K562 (cell line): ENCODE measurements around the gene GPSM3. TPM values are rescaled to one million over a fixed set of nuclear protein-coding genes. Genes with fewer than 3 reads are reported as not detected.

Experiments
- E2F3 ChIP-seq: fragments of 250-450 bp; sonication (Bioruptor Pico); IDR thresholded peaks from 2 replicates; pipeline ENCODE4 v1.4.0; 2020; ENCODE audit warnings: mild to moderate bottlenecking
- ESRRA ChIP-seq: fragments of 450-650 bp; IDR thresholded peaks from 2 replicates; pipeline ENCODE4 v1.6.1; 2014; ENCODE audit warnings: low read depth, mild to moderate bottlenecking, moderate library complexity, borderline replicate concordance
- KLF1 ChIP-seq: fragments of 450-650 bp; IDR thresholded peaks from 2 replicates; pipeline ENCODE4 v1.6.1; 2016; ENCODE audit warnings: missing genetic modification characterization, missing compliant biosample characterization
- XRCC5 ChIP-seq: fragments of 200-400 bp; formaldehyde crosslinking; IDR thresholded peaks from 2 replicates; pipeline ENCODE4 v1.6.1; 2017; ENCODE audit warnings: low read depth, mild to moderate bottlenecking, low read length
- YY1 ChIP-seq, 3 experiments: IDR thresholded peaks; 2 replicates each; pipeline ENCODE4 v1.6.1; 2011; ENCODE audit warnings: low read length in 2 of 3, mild to moderate bottlenecking in 2 of 3, moderate library complexity in 2 of 3, borderline replicate concordance in 1 of 3, control low read depth in 1 of 3, low read depth in 1 of 3; ENCODE audit not compliant: insufficient read depth in 3 of 3, insufficient replicate concordance in 2 of 3, control insufficient read depth in 1 of 3, insufficient read length in 1 of 3; ENCODE audit errors: extremely low read depth in 1 of 3
- polyA plus RNA-seq, 8 experiments: library from polyadenylated mRNA; depleted of rRNA in 4 of 8; stranded (reverse) in 5 of 8; unstranded in 3 of 8; fragments of >200 nt; fragmentation: Nextera tagmentation in 2 of 8; fragmentation: Illumina TruSeq in 1 of 8; extraction: Ambion mirVana in 2 of 8; extraction: Trizol in 1 of 8; gene quantifications; 2 replicates each; pipeline versions ENCODE4 v1.2.1 to v1.2.3, GENCODE V29; 2011 to 2014; ENCODE audit warnings: inconsistent platforms in 1 of 8, missing spikeins in 1 of 8
- total RNA-seq, 7 experiments: library from RNA; depleted of rRNA in 6 of 7; stranded (reverse); fragments of >200 nt in 6 of 7; fragmentation: Illumina TruSeq in 2 of 7; extraction: Trizol in 2 of 7; gene quantifications; 2 replicates each; pipeline versions ENCODE4 v1.2.1 to v1.2.3, GENCODE V29; 2011 to 2021; ENCODE audit warnings: low replicate concordance in 1 of 7
- TF ChIP-seq, protein P1 (sequence below): fragments of 250-450 bp; sonication (Bioruptor Pico); IDR thresholded peaks from 2 replicates; pipeline ENCODE4 v1.4.0; 2020
- TF ChIP-seq, protein P2 (sequence below), 2 experiments: fragments of 450-650 bp; conservative IDR thresholded peaks; 2 replicates each; pipeline ENCODE4 v1.6.1; 2017; ENCODE audit warnings: mild to moderate bottlenecking in 2 of 2, moderate library complexity in 2 of 2

GPSM3 gene
- total and polyA plus RNA-seq, 9 of the 15 experiments (the other 6 are each of a cell fraction or from before 2014, with no cell fraction given), result 5.3 to 42.6 (median 24.4) TPM

DNA sequence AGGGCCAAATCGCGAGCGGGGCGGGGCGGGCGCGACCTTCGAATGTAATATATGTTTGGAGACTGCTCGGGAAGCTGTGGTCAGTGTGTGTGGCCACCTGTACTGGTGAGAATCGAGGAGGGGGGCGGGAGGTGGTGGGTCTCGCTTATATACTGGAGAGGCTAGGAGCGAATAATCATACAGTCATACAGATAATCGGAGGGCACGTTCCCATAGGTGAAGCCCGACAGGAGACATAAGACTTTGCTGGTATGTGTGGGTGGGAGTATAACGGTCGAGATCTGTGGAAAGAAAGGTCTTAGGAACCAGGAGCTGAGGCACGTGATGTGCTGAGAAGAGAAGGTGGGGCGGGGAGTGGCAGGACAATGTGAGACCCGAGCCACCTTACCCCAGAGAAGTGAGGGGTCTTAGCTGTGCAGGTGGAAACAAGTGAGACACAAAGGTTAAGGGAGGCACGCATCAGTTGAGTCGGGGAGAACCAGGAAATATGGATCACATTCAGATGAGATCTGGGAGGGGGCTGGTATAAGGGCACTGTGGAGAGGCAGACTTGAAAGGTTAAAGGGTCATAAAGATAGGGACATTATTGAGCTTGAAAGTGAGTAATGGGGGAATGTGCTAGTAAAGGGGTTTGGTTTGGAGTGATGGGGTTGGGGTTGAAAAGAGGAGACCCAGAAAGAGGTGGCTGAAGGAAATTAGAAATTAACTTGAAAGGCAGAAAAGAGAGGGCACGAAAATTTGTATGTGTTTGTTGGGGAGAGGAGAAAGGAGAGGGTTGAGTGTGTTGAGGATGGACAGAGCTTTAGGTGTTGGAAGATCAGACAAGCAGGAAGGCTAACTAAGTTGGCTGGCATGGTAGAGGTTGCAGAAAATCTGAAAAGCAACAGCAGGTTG is 13.6 kb downstream of the GPSM3 start (continued):
- TF ChIP-seq, protein P1, sequence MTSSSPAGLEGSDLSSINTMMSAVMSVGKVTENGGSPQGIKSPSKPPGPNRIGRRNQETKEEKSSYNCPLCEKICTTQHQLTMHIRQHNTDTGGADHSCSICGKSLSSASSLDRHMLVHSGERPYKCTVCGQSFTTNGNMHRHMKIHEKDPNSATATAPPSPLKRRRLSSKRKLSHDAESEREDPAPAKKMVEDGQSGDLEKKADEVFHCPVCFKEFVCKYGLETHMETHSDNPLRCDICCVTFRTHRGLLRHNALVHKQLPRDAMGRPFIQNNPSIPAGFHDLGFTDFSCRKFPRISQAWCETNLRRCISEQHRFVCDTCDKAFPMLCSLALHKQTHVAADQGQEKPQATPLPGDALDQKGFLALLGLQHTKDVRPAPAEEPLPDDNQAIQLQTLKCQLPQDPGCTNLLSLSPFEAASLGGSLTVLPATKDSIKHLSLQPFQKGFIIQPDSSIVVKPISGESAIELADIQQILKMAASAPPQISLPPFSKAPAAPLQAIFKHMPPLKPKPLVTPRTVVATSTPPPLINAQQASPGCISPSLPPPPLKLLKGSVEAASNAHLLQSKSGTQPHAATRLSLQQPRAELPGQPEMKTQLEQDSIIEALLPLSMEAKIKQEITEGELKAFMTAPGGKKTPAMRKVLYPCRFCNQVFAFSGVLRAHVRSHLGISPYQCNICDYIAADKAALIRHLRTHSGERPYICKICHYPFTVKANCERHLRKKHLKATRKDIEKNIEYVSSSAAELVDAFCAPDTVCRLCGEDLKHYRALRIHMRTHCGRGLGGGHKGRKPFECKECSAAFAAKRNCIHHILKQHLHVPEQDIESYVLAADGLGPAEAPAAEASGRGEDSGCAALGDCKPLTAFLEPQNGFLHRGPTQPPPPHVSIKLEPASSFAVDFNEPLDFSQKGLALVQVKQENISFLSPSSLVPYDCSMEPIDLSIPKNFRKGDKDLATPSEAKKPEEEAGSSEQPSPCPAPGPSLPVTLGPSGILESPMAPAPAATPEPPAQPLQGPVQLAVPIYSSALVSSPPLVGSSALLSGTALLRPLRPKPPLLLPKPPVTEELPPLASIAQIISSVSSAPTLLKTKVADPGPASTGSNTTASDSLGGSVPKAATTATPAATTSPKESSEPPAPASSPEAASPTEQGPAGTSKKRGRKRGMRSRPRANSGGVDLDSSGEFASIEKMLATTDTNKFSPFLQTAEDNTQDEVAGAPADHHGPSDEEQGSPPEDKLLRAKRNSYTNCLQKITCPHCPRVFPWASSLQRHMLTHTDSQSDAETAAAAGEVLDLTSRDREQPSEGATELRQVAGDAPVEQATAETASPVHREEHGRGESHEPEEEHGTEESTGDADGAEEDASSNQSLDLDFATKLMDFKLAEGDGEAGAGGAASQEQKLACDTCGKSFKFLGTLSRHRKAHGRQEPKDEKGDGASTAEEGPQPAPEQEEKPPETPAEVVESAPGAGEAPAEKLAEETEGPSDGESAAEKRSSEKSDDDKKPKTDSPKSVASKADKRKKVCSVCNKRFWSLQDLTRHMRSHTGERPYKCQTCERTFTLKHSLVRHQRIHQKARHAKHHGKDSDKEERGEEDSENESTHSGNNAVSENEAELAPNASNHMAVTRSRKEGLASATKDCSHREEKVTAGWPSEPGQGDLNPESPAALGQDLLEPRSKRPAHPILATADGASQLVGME (CRISPR knock-in tag), result peak; percentile 22; the same call in 1 of the 2 replicates
- TF ChIP-seq YY1 (IDR thresholded peaks at IDR 0.05; ENCODE audit: borderline replicate concordance in 1 of 3, control insufficient read depth in 1 of 3, extremely low read depth in 1 of 3, insufficient read depth in 3 of 3, insufficient read length in 1 of 3, insufficient replicate concordance in 2 of 3, low read depth in 1 of 3, low read length in 2 of 3) (peak in 1 of 3 experiments; percentile 16), ESRRA (peak; percentile 1; the same call in 1 of the 2 replicates), KLF1 (tag) (peak; percentile 64), E2F3 (CRISPR knock-in tag) (0 out of 2 replicates have a peak, but pooled peaks have one; percentile 15), XRCC5 (0 out of 2 replicates have a peak, but pooled peaks have one; percentile 24)
- TF ChIP-seq, protein P2, sequence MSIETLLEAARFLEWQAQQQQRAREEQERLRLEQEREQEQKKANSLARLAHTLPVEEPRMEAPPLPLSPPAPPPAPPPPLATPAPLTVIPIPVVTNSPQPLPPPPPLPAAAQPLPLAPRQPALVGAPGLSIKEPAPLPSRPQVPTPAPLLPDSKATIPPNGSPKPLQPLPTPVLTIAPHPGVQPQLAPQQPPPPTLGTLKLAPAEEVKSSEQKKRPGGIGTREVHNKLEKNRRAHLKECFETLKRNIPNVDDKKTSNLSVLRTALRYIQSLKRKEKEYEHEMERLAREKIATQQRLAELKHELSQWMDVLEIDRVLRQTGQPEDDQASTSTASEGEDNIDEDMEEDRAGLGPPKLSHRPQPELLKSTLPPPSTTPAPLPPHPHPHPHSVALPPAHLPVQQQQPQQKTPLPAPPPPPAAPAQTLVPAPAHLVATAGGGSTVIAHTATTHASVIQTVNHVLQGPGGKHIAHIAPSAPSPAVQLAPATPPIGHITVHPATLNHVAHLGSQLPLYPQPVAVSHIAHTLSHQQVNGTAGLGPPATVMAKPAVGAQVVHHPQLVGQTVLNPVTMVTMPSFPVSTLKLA (conservative IDR thresholded peaks at IDR 0.05), result peak; percentile 25 to 72; a peak in 2 of 4 replicates
